Peyer's patch (tissue), 4 donors: ENCODE data around the gene IQGAP2.
A peak's percentile ranks its signal among the peaks of the same experiment; 100 is the strongest.

Source experiments
- CTCF ChIP-seq, 6 experiments: fragments of 450-650 bp in 4 of 6; fragments of 200-600 bp in 2 of 6; sonication (generic) in 1 of 6; IDR thresholded peaks; one replicate each; pipeline ENCODE4 v1.5.1; 2017 to 2019; ENCODE audit warnings: antibody characterized with exemption in 6 of 6, mild to moderate bottlenecking in 3 of 6, moderate library complexity in 1 of 6
- POLR2A ChIP-seq, 2 donors: fragments of 450-650 bp; IDR thresholded peaks; one replicate each; pipeline ENCODE4 v1.5.1; 2017; ENCODE audit warnings: antibody characterized with exemption in 2 of 2, mild to moderate bottlenecking in 2 of 2, moderate library complexity in 2 of 2

- TF ChIP-seq CTCF (IDR thresholded peaks at IDR 0.05) (peak in 3 of 6 experiments; percentile 40 to 55 (median 51)), POLR2A (IDR thresholded peaks at IDR 0.05) (no peak)
These were observed 709 bp downstream of the IQGAP2 start for GRCh38 chr5:76403766-76404222.
